HepG2 (cell line): ENCODE measurements around the gene SSNA1.

Experiments used
- EP300 ChIP-seq, 3 experiments: sonication (generic) in 1 of 3; formaldehyde crosslinking in 1 of 3; IDR thresholded peaks; 2 replicates each; pipeline versions ENCODE4 v1.5.1 to v1.6.1; 2011 to 2020; ENCODE audit warnings: low read depth in 2 of 3, low read length in 2 of 3, borderline replicate concordance in 1 of 3, improper control_type of control experiment in 1 of 3, mild to moderate bottlenecking in 1 of 3, missing genetic modification reagents in 1 of 3, moderate library complexity in 1 of 3
- RAD21 ChIP-seq: fragments of 450-650 bp; formaldehyde crosslinking; IDR thresholded peaks from 2 replicates; pipeline ENCODE4 v1.5.0; 2020; ENCODE audit warnings: mild to moderate bottlenecking
- TF ChIP-seq, protein P1 (sequence below): sonication (generic); formaldehyde crosslinking; IDR thresholded peaks from 2 replicates; pipeline ENCODE4 v1.5.0; 2020; ENCODE audit warnings: mild to moderate bottlenecking, missing genetic modification reagents, moderate library complexity
- TF ChIP-seq, protein P2 (sequence below): sonication (generic); formaldehyde crosslinking; IDR thresholded peaks from 2 replicates; pipeline ENCODE4 v1.4.0; 2020; ENCODE audit warnings: missing genetic modification reagents

- no peak for TF ChIP-seq RAD21 (CRISPR knock-in tag)
- TF ChIP-seq, protein P1, sequence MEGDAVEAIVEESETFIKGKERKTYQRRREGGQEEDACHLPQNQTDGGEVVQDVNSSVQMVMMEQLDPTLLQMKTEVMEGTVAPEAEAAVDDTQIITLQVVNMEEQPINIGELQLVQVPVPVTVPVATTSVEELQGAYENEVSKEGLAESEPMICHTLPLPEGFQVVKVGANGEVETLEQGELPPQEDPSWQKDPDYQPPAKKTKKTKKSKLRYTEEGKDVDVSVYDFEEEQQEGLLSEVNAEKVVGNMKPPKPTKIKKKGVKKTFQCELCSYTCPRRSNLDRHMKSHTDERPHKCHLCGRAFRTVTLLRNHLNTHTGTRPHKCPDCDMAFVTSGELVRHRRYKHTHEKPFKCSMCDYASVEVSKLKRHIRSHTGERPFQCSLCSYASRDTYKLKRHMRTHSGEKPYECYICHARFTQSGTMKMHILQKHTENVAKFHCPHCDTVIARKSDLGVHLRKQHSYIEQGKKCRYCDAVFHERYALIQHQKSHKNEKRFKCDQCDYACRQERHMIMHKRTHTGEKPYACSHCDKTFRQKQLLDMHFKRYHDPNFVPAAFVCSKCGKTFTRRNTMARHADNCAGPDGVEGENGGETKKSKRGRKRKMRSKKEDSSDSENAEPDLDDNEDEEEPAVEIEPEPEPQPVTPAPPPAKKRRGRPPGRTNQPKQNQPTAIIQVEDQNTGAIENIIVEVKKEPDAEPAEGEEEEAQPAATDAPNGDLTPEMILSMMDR (CRISPR knock-in tag): no peak
- TF ChIP-seq EP300 (IDR thresholded peaks at IDR 0.05; ENCODE audit: low read depth in 2 of 2, low read length in 2 of 2): no peak
- no peak for TF ChIP-seq EP300 (CRISPR knock-in tag; IDR thresholded peaks at IDR 0.05; ENCODE audit: borderline replicate concordance)
- TF ChIP-seq, protein P2, sequence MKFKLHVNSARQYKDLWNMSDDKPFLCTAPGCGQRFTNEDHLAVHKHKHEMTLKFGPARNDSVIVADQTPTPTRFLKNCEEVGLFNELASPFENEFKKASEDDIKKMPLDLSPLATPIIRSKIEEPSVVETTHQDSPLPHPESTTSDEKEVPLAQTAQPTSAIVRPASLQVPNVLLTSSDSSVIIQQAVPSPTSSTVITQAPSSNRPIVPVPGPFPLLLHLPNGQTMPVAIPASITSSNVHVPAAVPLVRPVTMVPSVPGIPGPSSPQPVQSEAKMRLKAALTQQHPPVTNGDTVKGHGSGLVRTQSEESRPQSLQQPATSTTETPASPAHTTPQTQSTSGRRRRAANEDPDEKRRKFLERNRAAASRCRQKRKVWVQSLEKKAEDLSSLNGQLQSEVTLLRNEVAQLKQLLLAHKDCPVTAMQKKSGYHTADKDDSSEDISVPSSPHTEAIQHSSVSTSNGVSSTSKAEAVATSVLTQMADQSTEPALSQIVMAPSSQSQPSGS (CRISPR knock-in tag): no peak
Observed at GRCh38 chr9:137184881-137185660, 3.4 kb upstream of the SSNA1 start.
